Esophagus muscularis mucosa (tissue), 4 donors: ENCODE measurements around the gene ERCC2. TPM values are rescaled to one million over a fixed set of nuclear protein-coding genes. Genes with fewer than 3 reads are reported as not detected.
"Not testable (repeated sequence)": the region's sequence is repeated elsewhere in the genome, so short reads cannot be mapped to it uniquely, and the experiment has no call there.

Experiments used
- DNase-seq: peaks from one replicate; pipeline ENCODE4 v3.0.0-alpha.2; 2017; ENCODE audit errors: extremely low spot score
- H3K27ac ChIP-seq, 4 donors: fragments of 200-600 bp; sonication (generic); replicated peaks in 1 of 4; 1 replicate in 3 of 4; 2 replicates in 1 of 4; pipeline ENCODE4 v1.5.1; 2016 to 2019; ENCODE audit warnings: mild to moderate bottlenecking in 1 of 4
- H3K27me3 ChIP-seq, 4 donors: fragments of 200-600 bp; sonication (generic); one replicate each; pipeline versions ENCODE4 v1.5.1 to v1.6.0; 2016 to 2019
- H3K36me3 ChIP-seq, 4 donors: fragments of 200-600 bp; sonication (generic); one replicate each; pipeline ENCODE4 v1.5.1; 2016 to 2019
- H3K4me1 ChIP-seq, 4 donors: fragments of 200-600 bp; sonication (generic); one replicate each; pipeline ENCODE4 v1.5.1; 2016 to 2019
- H3K4me3 ChIP-seq, 4 donors: fragments of 200-600 bp; sonication (generic); 1 replicate in 2 of 4; 2 replicates in 2 of 4; pipeline ENCODE4 v1.5.1; 2016 to 2019; ENCODE audit warnings: mild to moderate bottlenecking in 4 of 4, moderate library complexity in 1 of 4
- H3K9me3 ChIP-seq, 4 donors: fragments of 200-600 bp; sonication (generic); 1 replicate in 3 of 4; 2 replicates in 1 of 4; pipeline ENCODE4 v1.5.1; 2016 to 2019
- CTCF ChIP-seq, 3 experiments: fragments of 200-600 bp in 2 of 3; fragments of 450-650 bp in 1 of 3; sonication (generic) in 2 of 3; IDR thresholded peaks; one replicate each; pipeline ENCODE4 v1.5.1; 2017 to 2019; ENCODE audit warnings: antibody characterized with exemption in 3 of 3, mild to moderate bottlenecking in 2 of 3, moderate library complexity in 1 of 3
- EP300 ChIP-seq: sonication (generic); formaldehyde crosslinking; IDR thresholded peaks from one replicate; pipeline ENCODE4 v1.6.1; 2017; ENCODE audit warnings: antibody characterized with exemption
- POLR2A ChIP-seq: fragments of 450-650 bp; IDR thresholded peaks from one replicate; pipeline ENCODE4 v1.6.1; 2017; ENCODE audit warnings: antibody characterized with exemption, moderate library complexity, mild to moderate bottlenecking, low read depth
- POLR2AphosphoS5 ChIP-seq, 2 donors: sonication (generic); formaldehyde crosslinking; IDR thresholded peaks; one replicate each; pipeline ENCODE4 v1.6.1; 2017; ENCODE audit warnings: antibody characterized with exemption in 2 of 2
- WGBS: methylation state at CpG from one replicate; pipeline ENCODE4 v1.1.5; 2018; 5-methylcytosine and 5-hydroxymethylcytosine counted together
- intact Hi-C: fragments of 100-400 bp; cut with DNase I; formaldehyde crosslinking; loops from one replicate; pipeline ENCODE4 v1.15.1; 2023
- total RNA-seq, 4 donors: library from RNA; depleted of rRNA; stranded (reverse); fragments of >200 nt; gene quantifications; one replicate each; pipeline versions ENCODE4 v1.1.0 to v1.2.1, GENCODE V29; 2016

ERCC2 gene
- total RNA-seq, 4 donors from 2014 or later: 6.5 to 16.6 (median 11.4) TPM

- intact Hi-C loops: no loop called here
- 17% methylated on average over 2 of the region's 7 CpGs for WGBS
- no peak overlapping the region for H3K4me3 ChIP-seq
- DNase-seq: no peak
- peak overlapping the region in 2 of 4 donors; percentile 26 to 81 for H3K27ac ChIP-seq
- peaks cover 0 to 21% (median 0%) of the 10 kb centered on the region in 4 donors for H3K36me3 ChIP-seq
- peaks cover 0 to 25% (median 0%) of the 10 kb centered on the region in 4 donors for H3K27me3 ChIP-seq
- H3K9me3 ChIP-seq: no peaks in the 10 kb centered on the region
- peaks cover 15 to 44% (median 38%) of the 10 kb centered on the region in 4 donors for H3K4me1 ChIP-seq
- TF ChIP-seq CTCF (IDR thresholded peaks at IDR 0.05) (no peak), POLR2A (no peak), POLR2AphosphoS5 (IDR thresholded peaks at IDR 0.05) (no peak), EP300 (no peak)
Observed at GRCh38 chr19:45321848-45322247, 48.5 kb downstream of the ERCC2 start.

GRCh38 chr19:45320997-45321775, 49.2 kb downstream of the ERCC2 start:
- WGBS: 89% methylated on average over 11 of the region's 12 CpGs
- intact Hi-C loops: no loop called here

GRCh38 chr19:45315304-45315703, 55.1 kb downstream of the ERCC2 start:
- peaks cover 0 to 3% (median 0%) of the 10 kb centered on the region in 4 donors for H3K4me1 ChIP-seq
- no peak overlapping the region for H3K4me3 ChIP-seq
- TF ChIP-seq EP300 (no peak), CTCF (IDR thresholded peaks at IDR 0.05) (no peak)
- intact Hi-C loops: no loop called here
- H3K36me3 ChIP-seq: peaks cover 0 to 53% (median 0%) of the 10 kb centered on the region in 4 donors
- H3K9me3 ChIP-seq: no peaks in the 10 kb centered on the region
- WGBS: 50% methylated on average over 16 of the region's 21 CpGs
- no peak for DNase-seq
- H3K27ac ChIP-seq: no peak overlapping the region
- H3K27me3 ChIP-seq: peaks cover 0 to 13% (median 0%) of the 10 kb centered on the region in 4 donors

More at GRCh38 chr19:45320997-45321775, 49.2 kb downstream of the ERCC2 start:
- Histone ChIP-seq H3K9me3 (no peaks in the 10 kb centered on the region), H3K4me1 (peaks cover 12 to 37% (median 34%) of the 10 kb centered on the region in 4 donors), H3K27ac (peak overlapping the region in 1 of 4 donors; percentile 81), H3K27me3 (peaks cover 0 to 25% (median 0%) of the 10 kb centered on the region in 4 donors), H3K36me3 (peaks cover 0 to 25% (median 0%) of the 10 kb centered on the region in 4 donors), H3K4me3 (no peak overlapping the region)
- DNase-seq: no peak
- no peak for TF ChIP-seq POLR2AphosphoS5 (IDR thresholded peaks at IDR 0.05)
- no peak for TF ChIP-seq EP300
- no peak for TF ChIP-seq CTCF (IDR thresholded peaks at IDR 0.05)
- no peak for TF ChIP-seq POLR2A

GRCh38 chr19:45314708-45315245, 55.6 kb downstream of the ERCC2 start:
- peaks cover 0 to 53% (median 0%) of the 10 kb centered on the region in 4 donors for H3K36me3 ChIP-seq
- WGBS: 77% methylated on average over 8 of the region's 8 CpGs

GRCh38 chr19:45312285-45312684, 58.1 kb downstream of the ERCC2 start:
- peaks cover 0 to 40% (median 0%) of the 10 kb centered on the region in 4 donors for H3K36me3 ChIP-seq
- H3K4me1 ChIP-seq, H3K4me3 ChIP-seq, H3K27ac ChIP-seq, DNase-seq, intact Hi-C loops, H3K9me3 ChIP-seq: not testable (repeated sequence)
- peaks cover 0 to 19% (median 0%) of the 10 kb centered on the region in 4 donors for H3K27me3 ChIP-seq
- 93% methylated on average over 14 of the region's 14 CpGs for WGBS

More at GRCh38 chr19:45314708-45315245, 55.6 kb downstream of the ERCC2 start:
- Histone ChIP-seq H3K4me3 (no peak overlapping the region), H3K9me3 (no peaks in the 10 kb centered on the region), H3K4me1 (peaks cover 0 to 3% (median under 1%) of the 10 kb centered on the region in 4 donors), H3K27ac (no peak overlapping the region), H3K27me3 (peaks cover 0 to 13% (median 0%) of the 10 kb centered on the region in 4 donors)
- DNase-seq: no peak
- TF ChIP-seq CTCF (IDR thresholded peaks at IDR 0.05) (no peak), POLR2AphosphoS5 (IDR thresholded peaks at IDR 0.05) (no peak), EP300 (no peak), POLR2A (no peak)
- intact Hi-C loops: no loop called here
